HG03095 (cell line): Measurements from ENCODE around the gene SFI1.
"Not testable (repeated sequence)": the region's sequence is repeated elsewhere in the genome, so short reads cannot be mapped to it uniquely, and the experiment has no call there.

ENCODE experiments used
- ATAC-seq: cut with Tn5 transposase; IDR thresholded peaks from one replicate; pipeline ENCODE4 v1.9.1; 2021; ENCODE audit warnings: moderate library complexity; ENCODE audit not compliant: unreplicated experiment

The SFI1 gene, protein sequence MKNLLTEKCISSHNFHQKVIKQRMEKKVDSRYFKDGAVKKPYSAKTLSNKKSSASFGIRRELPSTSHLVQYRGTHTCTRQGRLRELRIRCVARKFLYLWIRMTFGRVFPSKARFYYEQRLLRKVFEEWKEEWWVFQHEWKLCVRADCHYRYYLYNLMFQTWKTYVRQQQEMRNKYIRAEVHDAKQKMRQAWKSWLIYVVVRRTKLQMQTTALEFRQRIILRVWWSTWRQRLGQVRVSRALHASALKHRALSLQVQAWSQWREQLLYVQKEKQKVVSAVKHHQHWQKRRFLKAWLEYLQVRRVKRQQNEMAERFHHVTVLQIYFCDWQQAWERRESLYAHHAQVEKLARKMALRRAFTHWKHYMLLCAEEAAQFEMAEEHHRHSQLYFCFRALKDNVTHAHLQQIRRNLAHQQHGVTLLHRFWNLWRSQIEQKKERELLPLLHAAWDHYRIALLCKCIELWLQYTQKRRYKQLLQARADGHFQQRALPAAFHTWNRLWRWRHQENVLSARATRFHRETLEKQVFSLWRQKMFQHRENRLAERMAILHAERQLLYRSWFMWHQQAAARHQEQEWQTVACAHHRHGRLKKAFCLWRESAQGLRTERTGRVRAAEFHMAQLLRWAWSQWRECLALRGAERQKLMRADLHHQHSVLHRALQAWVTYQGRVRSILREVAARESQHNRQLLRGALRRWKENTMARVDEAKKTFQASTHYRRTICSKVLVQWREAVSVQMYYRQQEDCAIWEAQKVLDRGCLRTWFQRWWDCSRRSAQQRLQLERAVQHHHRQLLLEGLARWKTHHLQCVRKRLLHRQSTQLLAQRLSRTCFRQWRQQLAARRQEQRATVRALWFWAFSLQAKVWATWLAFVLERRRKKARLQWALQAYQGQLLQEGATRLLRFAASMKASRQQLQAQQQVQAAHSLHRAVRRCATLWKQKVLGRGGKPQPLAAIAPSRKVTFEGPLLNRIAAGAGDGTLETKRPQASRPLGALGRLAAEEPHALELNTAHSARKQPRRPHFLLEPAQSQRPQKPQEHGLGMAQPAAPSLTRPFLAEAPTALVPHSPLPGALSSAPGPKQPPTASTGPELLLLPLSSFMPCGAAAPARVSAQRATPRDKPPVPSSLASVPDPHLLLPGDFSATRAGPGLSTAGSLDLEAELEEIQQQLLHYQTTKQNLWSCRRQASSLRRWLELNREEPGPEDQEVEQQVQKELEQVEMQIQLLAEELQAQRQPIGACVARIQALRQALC

DNA sequence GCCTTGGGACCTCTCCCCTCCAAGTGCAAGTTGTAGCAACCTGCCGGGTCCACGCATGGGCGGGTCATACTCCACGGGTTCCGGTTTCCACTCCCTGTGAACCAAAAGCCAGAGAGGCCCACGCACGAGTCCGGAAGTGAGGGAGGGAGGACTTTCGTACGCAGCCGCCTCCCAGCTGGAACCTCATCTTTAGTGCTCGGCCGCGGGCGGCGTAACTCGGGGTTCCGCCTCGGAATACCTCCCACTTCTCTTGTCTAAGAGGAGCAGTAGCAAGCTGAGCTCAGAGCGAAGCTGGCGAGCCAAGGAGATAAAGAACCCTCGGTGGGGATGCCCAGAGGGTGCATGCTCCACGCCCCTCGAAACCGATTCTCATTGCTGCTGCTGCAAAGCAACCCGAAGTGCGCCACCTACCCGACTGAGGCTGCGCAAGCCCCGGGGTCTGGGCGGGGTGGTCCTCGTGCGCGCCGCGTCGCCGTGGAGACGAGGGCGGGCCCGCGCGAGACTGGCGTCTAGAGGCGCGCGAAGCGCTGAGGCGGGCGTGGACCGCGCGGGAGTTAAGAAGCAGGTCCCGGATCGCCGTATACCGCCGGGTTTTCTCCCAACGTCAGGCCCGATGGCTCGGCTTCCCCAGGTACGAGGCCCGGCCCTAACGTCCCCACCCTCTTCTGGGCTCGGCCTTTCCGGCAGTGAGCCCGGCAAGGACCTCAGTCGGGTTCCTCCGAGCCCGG lies at the start of gene SFI1:
Gene SFI1 (plus strand): TSS at position 530 of the 728 bp plus-strand sequence. CDS start 11,749 bp downstream, outside the sequence.
- peak; percentile 60 for ATAC-seq

DNA sequence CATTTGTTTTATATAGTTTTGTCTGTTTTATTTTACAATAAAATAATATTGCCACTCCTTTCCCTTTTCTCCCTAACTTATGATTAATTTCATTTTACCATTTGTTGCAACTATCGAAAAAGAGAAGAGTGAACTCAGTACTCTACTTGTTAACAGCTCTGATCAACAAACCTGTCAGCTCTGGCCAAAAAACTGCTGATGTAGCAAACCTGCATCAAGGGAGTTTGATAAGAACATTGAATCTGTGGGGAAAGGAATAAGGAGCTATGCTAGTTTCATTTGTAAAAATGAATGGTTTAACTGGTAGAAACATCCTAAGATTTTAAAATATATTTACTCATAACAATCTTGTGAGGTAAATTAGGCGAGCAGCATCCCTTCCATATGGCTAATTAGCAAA lies 49.6 kb upstream of the SFI1 start:
- ATAC-seq, result no peak

DNA sequence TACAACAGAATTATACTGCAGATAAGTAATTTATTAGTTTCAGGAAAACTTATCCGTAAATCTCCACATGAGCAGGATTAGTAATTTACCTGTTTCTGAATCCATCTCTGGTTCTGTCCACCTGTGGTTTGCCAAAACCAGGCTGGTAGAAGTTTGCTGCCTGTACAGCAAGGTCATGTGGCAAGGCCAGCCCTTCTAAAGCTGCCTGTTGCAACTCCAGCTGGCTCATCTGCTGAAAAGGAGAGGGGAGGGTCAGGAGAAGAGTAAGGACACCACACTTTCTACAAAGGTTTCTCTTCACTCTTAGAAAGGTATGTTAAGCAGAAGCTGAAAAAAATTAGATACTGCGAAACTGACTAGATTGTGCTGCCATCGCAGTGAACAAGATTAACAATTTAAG lies 49.0 kb upstream of the SFI1 start:
- no peak for ATAC-seq

DNA sequence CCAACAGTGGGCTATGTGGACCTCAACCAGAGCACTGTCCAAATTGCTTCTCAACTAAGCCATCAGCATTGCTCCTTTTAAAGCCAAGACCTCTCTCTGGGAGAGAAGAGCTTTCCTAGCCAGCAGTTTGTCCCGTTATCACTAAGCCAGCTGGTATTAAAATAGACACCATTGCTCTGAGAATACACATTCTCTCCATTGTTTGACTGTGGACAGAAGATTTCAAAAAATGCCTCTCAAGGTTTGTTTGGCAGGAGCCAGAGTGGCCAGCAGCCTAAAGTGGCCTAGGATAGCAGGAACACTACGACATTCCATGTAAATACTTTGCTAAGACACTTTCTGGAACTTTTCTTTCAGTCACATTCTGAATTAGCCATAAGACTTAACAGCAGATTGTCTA lies 48.0 kb upstream of the SFI1 start:
- ATAC-seq, result no peak

DNA sequence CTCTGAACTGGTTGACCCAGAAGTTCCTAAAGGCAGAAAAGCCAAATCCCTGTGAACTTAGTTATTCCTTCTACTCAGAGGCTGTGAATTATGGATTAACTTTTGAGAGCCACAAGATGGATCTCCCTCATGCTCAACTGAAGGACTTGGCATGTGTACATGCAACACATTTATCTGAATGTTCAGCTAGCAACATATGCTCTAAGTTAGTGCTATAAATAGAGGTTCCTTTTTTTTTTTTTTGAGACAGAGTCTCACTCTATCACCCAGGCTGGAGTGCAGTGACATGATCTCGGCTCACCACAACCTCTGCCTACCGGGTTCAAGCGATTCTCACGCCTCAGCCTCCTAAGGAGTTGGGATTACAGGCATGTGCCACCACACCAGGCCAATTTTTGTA lies 46.8 kb upstream of the SFI1 start:
- no peak for ATAC-seq

DNA sequence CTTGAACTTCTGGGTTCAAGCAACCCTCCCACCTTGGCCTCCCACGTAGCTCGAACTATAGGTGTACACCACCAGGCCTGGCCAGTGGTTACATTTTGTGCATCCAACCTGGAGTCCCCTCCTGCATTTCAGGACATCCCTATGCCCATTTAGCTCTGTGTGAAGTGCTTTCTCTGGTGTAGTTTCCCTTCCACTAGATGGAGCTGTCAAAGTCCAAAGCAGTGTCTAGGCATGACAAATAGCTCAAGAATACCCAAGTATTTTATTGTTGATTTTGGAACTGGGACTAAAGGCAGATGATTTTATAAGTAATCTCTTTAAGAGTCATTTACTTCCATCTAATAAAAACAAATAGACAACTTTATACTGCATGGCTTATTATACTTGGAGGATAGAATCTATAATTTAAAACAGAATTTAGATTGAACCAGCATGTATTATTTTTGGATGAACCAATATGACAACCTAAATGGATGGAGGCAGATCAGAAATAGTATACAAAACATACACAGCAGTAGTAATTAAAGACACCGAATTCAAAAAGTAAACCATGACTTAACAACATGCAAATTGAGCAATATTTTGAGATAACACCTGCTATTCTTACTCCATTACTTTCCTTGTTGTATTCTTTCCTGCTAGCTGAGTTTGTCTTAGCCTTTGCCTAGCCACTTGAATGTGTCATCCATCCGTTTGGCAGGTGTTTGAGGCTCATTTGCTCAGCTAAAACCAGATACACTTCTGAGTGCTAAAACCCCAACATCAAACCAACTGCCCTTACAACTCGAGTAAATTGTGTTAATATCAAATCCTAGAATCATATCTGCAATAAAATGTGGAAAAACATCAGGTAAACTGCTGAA lies 44.4 kb upstream of the SFI1 start:
- ATAC-seq, result no peak

DNA sequence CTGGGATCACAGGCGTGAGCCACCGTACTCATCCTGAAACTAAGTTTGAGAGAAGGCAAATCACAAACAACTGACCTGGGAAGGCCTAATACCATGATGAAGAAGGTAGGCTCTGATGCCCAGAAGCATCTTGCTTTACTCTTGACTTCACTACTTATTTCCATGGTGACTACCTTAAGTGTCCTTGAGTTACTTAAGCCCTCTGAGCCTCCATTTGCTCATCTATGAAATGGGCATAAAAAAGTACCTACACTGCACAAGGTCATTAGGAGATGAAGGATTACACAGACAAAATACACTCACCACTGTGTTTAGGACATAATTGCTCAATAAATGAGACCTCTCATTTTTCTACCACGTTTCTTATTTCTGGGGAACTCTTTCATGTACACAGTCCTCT lies 34.6 kb upstream of the SFI1 start:
- no peak for ATAC-seq

GRCh38 chr22:31465307-31465706 lies 31.0 kb upstream of the SFI1 start:
- no peak for ATAC-seq

DNA sequence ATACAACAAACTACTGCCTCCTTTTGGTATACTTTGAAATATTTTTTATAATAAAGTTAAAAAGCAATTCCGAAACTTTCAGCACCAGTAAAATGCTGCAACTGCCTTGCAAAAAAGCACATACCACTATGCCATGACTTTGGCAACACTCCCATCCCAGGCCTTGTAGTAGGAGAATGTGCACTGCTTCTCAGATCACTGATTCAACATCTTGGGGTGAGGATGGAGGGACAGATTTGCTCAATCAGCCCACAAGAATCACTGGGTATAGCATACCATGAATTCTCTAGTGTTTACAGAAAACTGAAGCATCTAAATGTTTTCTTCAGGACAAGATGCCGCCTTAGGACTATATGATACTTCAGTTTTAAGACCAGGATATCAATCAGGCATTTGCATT lies 21.6 kb upstream of the SFI1 start:
- no peak for ATAC-seq

- no peak for ATAC-seq
These were observed 20.5 kb upstream of the SFI1 start for GRCh38 chr22:31475800-31476199.

DNA sequence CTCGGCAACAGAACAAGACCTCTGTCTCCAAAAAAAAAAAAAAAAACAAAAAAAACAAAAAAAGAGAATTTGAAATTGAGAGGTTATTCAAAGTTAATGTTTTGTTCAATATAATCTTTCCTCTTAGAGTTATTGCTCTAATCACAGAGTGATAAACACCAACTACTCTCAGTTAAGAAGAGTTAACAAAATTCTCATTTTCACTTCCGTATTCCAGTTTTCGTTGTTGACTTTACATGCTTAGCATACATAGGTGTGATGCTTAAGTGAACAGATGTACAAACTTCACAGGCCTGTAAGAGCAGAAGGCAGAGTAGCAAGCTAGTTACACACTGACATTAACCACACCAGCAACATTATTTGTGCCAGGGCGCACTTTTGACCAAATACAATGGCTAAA lies 19.0 kb upstream of the SFI1 start:
- ATAC-seq, result peak; percentile 73

GRCh38 chr22:31481129-31481528 lies 15.2 kb upstream of the SFI1 start:
- no peak for ATAC-seq

- ATAC-seq, result not testable (repeated sequence)
These were observed 13.9 kb upstream of the SFI1 start for GRCh38 chr22:31482470-31482869.

- ATAC-seq, result not testable (repeated sequence)
These were observed 10.0 kb upstream of the SFI1 start for GRCh38 chr22:31486369-31486768.

DNA sequence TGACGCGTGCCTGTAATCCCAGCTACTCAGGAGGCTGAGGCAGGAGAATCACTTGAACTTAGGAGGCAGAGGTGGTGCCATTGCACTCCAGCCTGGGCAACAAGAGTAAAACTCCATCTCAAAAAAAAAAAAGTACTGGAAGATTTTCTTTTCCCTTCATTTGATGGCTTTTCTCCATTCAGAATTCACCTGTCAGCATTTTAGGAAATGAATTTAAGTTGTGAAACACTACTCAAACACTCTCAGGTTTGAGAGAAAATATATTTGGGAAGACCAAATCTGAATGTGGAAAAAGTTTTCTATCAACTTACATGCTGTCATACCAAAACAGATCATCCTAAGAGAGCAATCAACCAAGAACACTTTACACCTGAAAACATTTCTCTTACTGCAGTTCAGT lies 9.4 kb upstream of the SFI1 start:
- ATAC-seq, result no peak

DNA sequence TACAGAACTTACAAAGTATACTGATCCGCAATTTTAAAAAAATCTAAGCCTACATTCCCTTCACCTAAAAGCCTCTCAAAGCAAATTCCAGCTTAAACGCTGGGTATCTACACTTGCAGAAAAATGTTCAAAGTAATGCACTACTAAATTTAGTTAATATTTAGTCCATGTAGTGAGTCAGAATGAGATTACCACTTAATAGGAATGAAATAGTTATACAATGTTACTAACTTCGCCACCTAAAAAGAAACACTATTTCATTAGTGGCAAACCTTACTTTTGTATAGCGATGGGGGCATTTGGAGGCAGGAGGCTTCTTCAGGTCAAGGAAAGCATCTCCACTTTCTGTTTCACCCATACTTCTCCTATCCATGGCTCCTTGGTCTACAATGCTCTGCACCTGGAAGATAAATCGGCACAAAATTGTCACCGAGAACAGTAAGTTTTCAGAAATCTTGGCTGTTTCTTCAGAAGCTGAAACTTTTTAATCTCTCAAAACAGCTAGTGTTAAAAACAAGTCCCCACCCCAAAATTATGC lies 7.9 kb upstream of the SFI1 start:
- ATAC-seq, result no peak

- no peak for ATAC-seq
These were observed 7.2 kb upstream of the SFI1 start for GRCh38 chr22:31488988-31489617.

- ATAC-seq, result peak; percentile 27
These were observed 6.5 kb upstream of the SFI1 start, which contains the start of gene EIF4ENIF1 for GRCh38 chr22:31489632-31490495. TSS of gene EIF4ENIF1 (minus strand) at chr22:31489842. CDS start at chr22:31488718, 1,124 bp downstream.
